Right atrium auricular region (tissue), 2 donors: ENCODE results near the gene TSSK2. TPM values are rescaled to one million over a fixed set of nuclear protein-coding genes. Genes with fewer than 3 reads are reported as not detected.

Source experiments
- DNase-seq: peaks from one replicate; pipeline ENCODE4 v3.0.0-alpha.2; 2019; ENCODE audit warnings: low spot score
- H3K27ac ChIP-seq, 2 donors: fragments of 200-600 bp; sonication (generic); 1 replicate in 1 of 2; 2 replicates in 1 of 2; pipeline ENCODE4 v1.5.1; 2016 to 2019
- H3K27me3 ChIP-seq, 2 donors: fragments of 200-600 bp; sonication (generic); one replicate each; pipeline versions ENCODE4 v1.5.1 to v1.6.0; 2017 to 2019
- H3K36me3 ChIP-seq: fragments of 200-600 bp; sonication (generic); one replicate; pipeline ENCODE4 v1.5.1; 2016
- H3K4me1 ChIP-seq, 2 donors: fragments of 200-600 bp; sonication (generic); one replicate each; pipeline versions ENCODE4 v1.5.1 to v1.6.0; 2017 to 2019
- H3K4me3 ChIP-seq, 2 donors: fragments of 200-600 bp; sonication (generic); 1 replicate in 1 of 2; 2 replicates in 1 of 2; pipeline ENCODE4 v1.5.1; 2017 to 2019; ENCODE audit warnings: mild to moderate bottlenecking in 1 of 2, moderate library complexity in 1 of 2
- H3K9me3 ChIP-seq, 2 donors: fragments of 200-600 bp; sonication (generic); one replicate each; pipeline ENCODE4 v1.5.1; 2019
- CTCF ChIP-seq, 2 donors: fragments of 200-600 bp; sonication (generic); IDR thresholded peaks; one replicate each; pipeline ENCODE4 v1.5.1; 2019; ENCODE audit warnings: antibody characterized with exemption in 2 of 2
- total RNA-seq, 2 donors: library from RNA; depleted of rRNA; stranded (reverse); fragments of >200 nt; gene quantifications; one replicate each; pipeline ENCODE4 v1.1.0, GENCODE V29; 2016

Gene TSSK2
- total RNA-seq, 2 donors from 2014 or later, result not detected

GRCh38 chr22:19176732-19177131, 45.6 kb downstream of the TSSK2 start:
- no peaks in the 10 kb centered on the region for H3K27me3 ChIP-seq
- H3K9me3 ChIP-seq, result no peaks in the 10 kb centered on the region
- H3K36me3 ChIP-seq, result no peaks in the 10 kb centered on the region
- no peak overlapping the region for H3K27ac ChIP-seq
- TF ChIP-seq CTCF (IDR thresholded peaks at IDR 0.05), result no peak
- H3K4me3 ChIP-seq, result no peak overlapping the region
- H3K4me1 ChIP-seq, result peaks cover 0 to 70% of the 10 kb centered on the region in 2 donors
- no peak for DNase-seq

DNA sequence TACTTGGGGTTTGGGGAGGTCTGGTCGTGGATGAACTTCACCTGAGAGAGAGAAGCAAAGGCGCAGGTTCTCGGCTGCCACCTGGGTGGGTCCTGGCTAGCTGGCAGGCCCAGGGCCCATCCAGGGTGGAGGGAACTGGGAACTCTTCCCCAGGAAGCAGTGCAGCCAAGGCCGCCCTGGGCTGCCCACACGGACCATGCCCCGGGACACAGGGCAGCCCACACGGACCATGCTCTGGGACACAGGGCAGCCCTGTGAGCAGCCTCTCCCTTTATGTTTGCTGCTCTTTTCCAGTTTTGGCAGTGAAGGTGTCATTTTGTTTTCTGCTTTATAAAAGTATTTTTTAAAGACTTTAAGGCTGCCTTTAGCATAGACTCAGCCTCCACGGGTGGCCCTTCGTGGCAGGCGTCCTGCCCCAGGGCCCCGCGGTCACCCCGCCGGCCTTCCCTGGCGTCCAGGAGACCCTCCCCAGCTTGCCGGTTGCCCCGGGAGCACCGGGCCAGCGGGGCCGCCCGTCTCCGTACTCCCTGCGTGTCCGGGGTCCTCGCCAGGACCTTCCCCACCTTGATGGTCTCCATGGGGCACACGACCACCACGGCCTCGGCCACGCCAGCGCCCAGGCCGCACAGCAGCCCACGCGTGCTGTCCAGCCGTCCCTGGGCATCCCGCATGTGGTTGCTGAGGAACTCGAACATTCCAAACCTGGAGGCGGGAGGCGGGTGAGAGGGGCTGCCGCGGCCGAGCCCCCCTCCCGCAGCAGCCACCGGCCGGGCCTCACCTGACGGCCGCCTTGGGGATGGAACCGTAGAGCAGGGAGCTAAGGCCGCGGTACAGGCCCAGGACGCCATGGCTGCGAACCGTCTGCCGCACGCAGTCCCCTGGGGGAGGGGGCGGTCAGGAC, 46.3 kb downstream of the TSSK2 start:
- Histone ChIP-seq H3K27me3 (no peaks in the 10 kb centered on the region), H3K36me3 (no peaks in the 10 kb centered on the region), H3K27ac (peak overlapping the region; percentile 76 to 84), H3K4me1 (peaks cover 0 to 64% of the 10 kb centered on the region in 2 donors), H3K9me3 (no peaks in the 10 kb centered on the region), H3K4me3 (peak overlapping the region; percentile 59 to 71)
- DNase-seq, result no peak
- TF ChIP-seq CTCF (IDR thresholded peaks at IDR 0.05), result no peak

- no peak for DNase-seq
- no peak for TF ChIP-seq CTCF (IDR thresholded peaks at IDR 0.05)
- peak overlapping the region; percentile 76 to 84 for H3K27ac ChIP-seq
- no peaks in the 10 kb centered on the region for H3K27me3 ChIP-seq
- no peaks in the 10 kb centered on the region for H3K9me3 ChIP-seq
- peak overlapping the region; percentile 59 to 71 for H3K4me3 ChIP-seq
- no peaks in the 10 kb centered on the region for H3K36me3 ChIP-seq
- peaks cover 0 to 57% of the 10 kb centered on the region in 2 donors for H3K4me1 ChIP-seq
Measured at GRCh38 chr22:19178065-19178656, 47.1 kb downstream of the TSSK2 start.

DNA sequence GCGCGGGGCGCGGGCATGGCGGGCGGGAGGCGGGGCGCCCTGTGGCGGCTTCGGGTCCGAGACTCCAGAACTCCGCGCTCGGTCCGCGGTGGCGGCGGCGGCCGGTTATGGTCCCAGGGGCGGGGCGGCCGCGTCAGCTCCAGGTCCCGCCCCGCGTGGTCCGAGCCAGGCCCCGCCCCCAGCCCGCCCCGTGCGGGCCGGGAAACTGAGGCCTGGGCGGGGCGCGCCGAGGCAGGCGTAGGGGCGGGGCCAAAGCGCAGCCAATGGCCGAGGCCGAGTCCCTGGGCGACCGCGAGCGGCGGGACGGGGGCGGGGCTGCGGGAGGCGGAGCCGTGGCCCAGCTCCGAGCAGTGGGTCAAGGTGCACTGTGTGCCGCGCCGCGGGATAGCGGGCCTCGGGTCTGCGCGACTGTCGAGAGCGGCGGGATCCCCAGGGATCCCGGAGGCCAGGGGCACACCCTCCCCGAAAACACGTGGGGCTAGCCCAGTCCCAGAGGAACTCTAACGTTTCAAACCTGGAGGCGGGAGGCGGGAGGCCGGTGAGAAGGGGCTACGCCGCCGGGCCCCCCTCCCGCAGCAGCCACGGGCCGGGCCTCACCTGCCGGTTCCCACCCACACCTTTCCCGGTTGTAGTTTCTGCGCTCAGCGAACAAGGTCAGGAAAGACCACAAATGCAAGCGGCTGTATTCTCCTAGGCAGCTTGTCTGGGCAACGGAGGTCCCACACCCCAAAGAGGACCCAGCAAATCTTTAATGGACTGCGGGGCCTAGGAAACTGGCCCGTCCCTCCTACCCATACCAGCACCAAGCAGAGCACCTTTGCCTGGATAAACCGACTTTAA, 47.8 kb downstream of the TSSK2 start, which contains the start of gene SLC25A1:
TSS of gene SLC25A1 (minus strand) at position 80 of the 840 bp plus-strand sequence. CDS start at position 17, 63 bp downstream.
- Histone ChIP-seq H3K36me3 (no peaks in the 10 kb centered on the region), H3K4me1 (peaks cover 0 to 50% of the 10 kb centered on the region in 2 donors), H3K9me3 (no peaks in the 10 kb centered on the region), H3K4me3 (peak within 1 kb of the TSS; percentile 59 to 71), H3K27ac (peak within 1 kb of the TSS; percentile 76 to 84), H3K27me3 (no peaks in the 10 kb centered on the region)
- no peak for TF ChIP-seq CTCF (IDR thresholded peaks at IDR 0.05)
- DNase-seq, result peak; percentile 90

DNA sequence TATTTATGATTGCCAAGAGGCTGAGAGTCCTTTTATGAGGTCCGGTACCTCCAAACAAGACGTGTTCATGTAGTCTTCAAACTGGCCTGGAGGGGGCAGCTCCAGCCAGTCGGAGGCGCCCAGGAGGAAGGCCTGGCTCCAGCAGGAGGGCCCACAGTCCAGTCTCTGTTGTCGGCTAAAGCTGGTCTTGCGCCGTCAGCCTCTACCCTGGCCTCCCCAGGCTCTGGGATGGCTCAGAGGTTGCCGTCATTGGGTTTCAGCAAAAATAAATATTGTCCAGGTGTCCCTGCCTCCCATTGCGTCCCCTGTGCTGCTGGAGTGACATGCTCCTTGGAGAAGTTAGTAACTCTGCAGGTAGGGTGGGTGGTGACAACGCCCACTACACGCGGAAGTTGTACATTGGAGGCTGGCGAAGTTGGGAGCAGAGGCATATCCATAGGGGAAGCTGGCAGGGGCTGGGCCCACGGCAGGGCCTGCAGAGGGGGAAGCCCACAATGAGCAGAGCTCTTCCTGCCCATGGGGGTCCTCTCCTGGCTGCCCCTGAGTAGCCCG, 48.5 kb downstream of the TSSK2 start:
- peak in 1 of 2 donors; percentile 76 for TF ChIP-seq CTCF (IDR thresholded peaks at IDR 0.05)
- Histone ChIP-seq H3K36me3 (no peaks in the 10 kb centered on the region), H3K4me1 (peaks cover 0 to 43% of the 10 kb centered on the region in 2 donors), H3K27me3 (no peaks in the 10 kb centered on the region), H3K4me3 (peak overlapping the region; percentile 59 to 71), H3K27ac (peak overlapping the region; percentile 76 to 84), H3K9me3 (no peaks in the 10 kb centered on the region)
- peak; percentile 88 for DNase-seq
